Gastroesophageal sphincter (tissue), 3 donors: ENCODE measurements around the gene KLHL6.

ENCODE experiments used
- EP300 ChIP-seq: sonication (generic); formaldehyde crosslinking; IDR thresholded peaks from one replicate; pipeline ENCODE4 v1.6.1; 2017; ENCODE audit warnings: antibody characterized with exemption, mild to moderate bottlenecking
- TF ChIP-seq, protein P1 (sequence below), 4 experiments: fragments of 200-600 bp in 2 of 4; fragments of 450-650 bp in 2 of 4; sonication (generic) in 1 of 4; IDR thresholded peaks; one replicate each; pipeline ENCODE4 v1.5.1; 2017 to 2019; ENCODE audit warnings: antibody characterized with exemption in 4 of 4, mild to moderate bottlenecking in 2 of 4, moderate library complexity in 2 of 4

GRCh38 chr3:183498634-183499033 is 56.9 kb downstream of the KLHL6 start:
- no peak for TF ChIP-seq EP300
- TF ChIP-seq, protein P1, sequence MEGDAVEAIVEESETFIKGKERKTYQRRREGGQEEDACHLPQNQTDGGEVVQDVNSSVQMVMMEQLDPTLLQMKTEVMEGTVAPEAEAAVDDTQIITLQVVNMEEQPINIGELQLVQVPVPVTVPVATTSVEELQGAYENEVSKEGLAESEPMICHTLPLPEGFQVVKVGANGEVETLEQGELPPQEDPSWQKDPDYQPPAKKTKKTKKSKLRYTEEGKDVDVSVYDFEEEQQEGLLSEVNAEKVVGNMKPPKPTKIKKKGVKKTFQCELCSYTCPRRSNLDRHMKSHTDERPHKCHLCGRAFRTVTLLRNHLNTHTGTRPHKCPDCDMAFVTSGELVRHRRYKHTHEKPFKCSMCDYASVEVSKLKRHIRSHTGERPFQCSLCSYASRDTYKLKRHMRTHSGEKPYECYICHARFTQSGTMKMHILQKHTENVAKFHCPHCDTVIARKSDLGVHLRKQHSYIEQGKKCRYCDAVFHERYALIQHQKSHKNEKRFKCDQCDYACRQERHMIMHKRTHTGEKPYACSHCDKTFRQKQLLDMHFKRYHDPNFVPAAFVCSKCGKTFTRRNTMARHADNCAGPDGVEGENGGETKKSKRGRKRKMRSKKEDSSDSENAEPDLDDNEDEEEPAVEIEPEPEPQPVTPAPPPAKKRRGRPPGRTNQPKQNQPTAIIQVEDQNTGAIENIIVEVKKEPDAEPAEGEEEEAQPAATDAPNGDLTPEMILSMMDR (IDR thresholded peaks at IDR 0.05), result no peak
